ENCODE data around the gene UPF1. TPM values are rescaled to one million over a fixed set of nuclear protein-coding genes. Genes with fewer than 3 reads are reported as not detected.

The UPF1 gene
- polyA plus RNA-seq, 2 of the 4 experiments (the other 2 are of a cell fraction): 19.2 to 28.6 TPM

DNA sequence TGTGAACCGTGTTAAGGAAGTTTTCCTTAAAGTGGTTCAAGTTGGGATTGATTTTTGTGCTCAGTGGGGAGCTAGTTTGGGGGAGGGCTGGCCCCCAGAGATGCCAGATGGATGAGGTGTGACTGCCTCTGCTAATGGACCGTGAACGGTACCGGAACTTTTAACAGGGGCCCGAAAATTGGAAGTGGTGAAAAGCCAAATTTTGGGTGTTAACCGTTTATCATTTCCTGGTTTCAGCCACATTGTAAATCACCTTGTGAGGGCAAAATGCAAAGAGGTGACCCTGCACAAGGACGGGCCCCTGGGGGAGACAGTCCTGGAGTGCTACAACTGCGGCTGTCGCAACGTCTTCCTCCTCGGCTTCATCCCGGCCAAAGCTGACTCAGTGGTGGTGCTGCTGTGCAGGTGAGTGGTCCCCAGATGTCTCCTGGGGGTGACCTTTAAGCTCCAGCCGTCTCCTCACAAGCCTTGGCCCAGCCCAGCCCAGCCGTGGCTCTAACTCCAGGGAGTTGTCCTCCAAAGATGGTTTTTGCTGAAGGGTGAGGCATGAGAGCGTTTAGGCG, 18.2 kb downstream of the UPF1 start:
- TF ChIP-seq NFE2L2 (conservative IDR thresholded peaks at IDR 0.05; ENCODE audit: low read length): no peak
- no peak for TF ChIP-seq KDM1A (IDR thresholded peaks at IDR 0.05; ENCODE audit: low read depth)
- no peak for TF ChIP-seq RCOR1 (IDR thresholded peaks at IDR 0.05; ENCODE audit: low read depth, low read length)
- TF ChIP-seq TP53 (CRISPR knock-in tag; IDR thresholded peaks at IDR 0.05): no peak
- TF ChIP-seq HDAC2 (IDR thresholded peaks at IDR 0.05): no peak
- TF ChIP-seq POLR2AphosphoS2 (conservative IDR thresholded peaks at IDR 0.05; ENCODE audit: low read length): no peak
- TF ChIP-seq, protein P1, sequence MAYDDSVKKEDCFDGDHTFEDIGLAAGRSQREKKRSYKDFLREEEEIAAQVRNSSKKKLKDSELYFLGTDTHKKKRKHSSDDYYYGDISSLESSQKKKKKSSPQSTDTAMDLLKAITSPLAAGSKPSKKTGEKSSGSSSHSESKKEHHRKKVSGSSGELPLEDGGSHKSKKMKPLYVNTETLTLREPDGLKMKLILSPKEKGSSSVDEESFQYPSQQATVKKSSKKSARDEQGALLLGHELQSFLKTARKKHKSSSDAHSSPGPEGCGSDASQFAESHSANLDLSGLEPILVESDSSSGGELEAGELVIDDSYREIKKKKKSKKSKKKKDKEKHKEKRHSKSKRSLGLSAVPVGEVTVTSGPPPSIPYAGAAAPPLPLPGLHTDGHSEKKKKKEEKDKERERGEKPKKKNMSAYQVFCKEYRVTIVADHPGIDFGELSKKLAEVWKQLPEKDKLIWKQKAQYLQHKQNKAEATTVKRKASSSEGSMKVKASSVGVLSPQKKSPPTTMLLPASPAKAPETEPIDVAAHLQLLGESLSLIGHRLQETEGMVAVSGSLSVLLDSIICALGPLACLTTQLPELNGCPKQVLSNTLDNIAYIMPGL (CRISPR knock-in tag; IDR thresholded peaks at IDR 0.05; ENCODE audit: borderline replicate concordance): no peak
- TF ChIP-seq SREBF2 (IDR thresholded peaks at IDR 0.05): no peak
- no peak for TF ChIP-seq CHD2 (IDR thresholded peaks at IDR 0.05; ENCODE audit: low read length, partially characterized antibody)
- TF ChIP-seq, protein P2, sequence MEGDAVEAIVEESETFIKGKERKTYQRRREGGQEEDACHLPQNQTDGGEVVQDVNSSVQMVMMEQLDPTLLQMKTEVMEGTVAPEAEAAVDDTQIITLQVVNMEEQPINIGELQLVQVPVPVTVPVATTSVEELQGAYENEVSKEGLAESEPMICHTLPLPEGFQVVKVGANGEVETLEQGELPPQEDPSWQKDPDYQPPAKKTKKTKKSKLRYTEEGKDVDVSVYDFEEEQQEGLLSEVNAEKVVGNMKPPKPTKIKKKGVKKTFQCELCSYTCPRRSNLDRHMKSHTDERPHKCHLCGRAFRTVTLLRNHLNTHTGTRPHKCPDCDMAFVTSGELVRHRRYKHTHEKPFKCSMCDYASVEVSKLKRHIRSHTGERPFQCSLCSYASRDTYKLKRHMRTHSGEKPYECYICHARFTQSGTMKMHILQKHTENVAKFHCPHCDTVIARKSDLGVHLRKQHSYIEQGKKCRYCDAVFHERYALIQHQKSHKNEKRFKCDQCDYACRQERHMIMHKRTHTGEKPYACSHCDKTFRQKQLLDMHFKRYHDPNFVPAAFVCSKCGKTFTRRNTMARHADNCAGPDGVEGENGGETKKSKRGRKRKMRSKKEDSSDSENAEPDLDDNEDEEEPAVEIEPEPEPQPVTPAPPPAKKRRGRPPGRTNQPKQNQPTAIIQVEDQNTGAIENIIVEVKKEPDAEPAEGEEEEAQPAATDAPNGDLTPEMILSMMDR (IDR thresholded peaks at IDR 0.05): no peak
- TF ChIP-seq RFX5 (IDR thresholded peaks at IDR 0.05): no peak
- TF ChIP-seq RARB (CRISPR knock-in tag; IDR thresholded peaks at IDR 0.05): no peak
- no peak for TF ChIP-seq MAFK (IDR thresholded peaks at IDR 0.05; ENCODE audit: partially characterized antibody)
- TF ChIP-seq HOXA7 (CRISPR knock-in tag; IDR thresholded peaks at IDR 0.05): no peak
- no peak for TF ChIP-seq RAD21 (conservative IDR thresholded peaks at IDR 0.05 in 1 of 2, IDR thresholded peaks at IDR 0.05 in 1 of 2)
- no peak for TF ChIP-seq FOXS1 (CRISPR knock-in tag; IDR thresholded peaks at IDR 0.05)
- no peak for TF ChIP-seq GATA3 (IDR thresholded peaks at IDR 0.05; ENCODE audit: borderline replicate concordance)
- TF ChIP-seq MYC (IDR thresholded peaks at IDR 0.05; ENCODE audit: borderline replicate concordance, low read length): no peak
- no peak for TF ChIP-seq RNF2 (IDR thresholded peaks at IDR 0.05; ENCODE audit: borderline replicate concordance, low read depth)
- Histone ChIP-seq H3K9me3 (no peaks in the 10 kb centered on the region), H3K4me1 (0 out of 3 replicates have a peak, but pooled peaks cover 4% of the 10 kb centered on the region), H3K27ac (no peak overlapping the region), H3K4me2 (no peak overlapping the region), H3K4me3 (no peak overlapping the region)
- ChIA-PET POLR2A (no interaction called here), CTCF (interaction anchor here (0.6 to 4.8 kb wide), 4 partner anchors 17 to 261 kb away, joined by 3 to 46 read pairs (median 12); partner anchors contain the start of gene REX1BD)
- FAIRE-seq (no peak), DNase-seq (ENCODE audit: low read depth in 1 of 2, low spot score in 1 of 2) (no peak), ATAC-seq (no peak)
- 86% methylated on average over 16 of the region's 16 CpGs for WGBS (ENCODE audit: missing lambda C conversion rate)

DNA sequence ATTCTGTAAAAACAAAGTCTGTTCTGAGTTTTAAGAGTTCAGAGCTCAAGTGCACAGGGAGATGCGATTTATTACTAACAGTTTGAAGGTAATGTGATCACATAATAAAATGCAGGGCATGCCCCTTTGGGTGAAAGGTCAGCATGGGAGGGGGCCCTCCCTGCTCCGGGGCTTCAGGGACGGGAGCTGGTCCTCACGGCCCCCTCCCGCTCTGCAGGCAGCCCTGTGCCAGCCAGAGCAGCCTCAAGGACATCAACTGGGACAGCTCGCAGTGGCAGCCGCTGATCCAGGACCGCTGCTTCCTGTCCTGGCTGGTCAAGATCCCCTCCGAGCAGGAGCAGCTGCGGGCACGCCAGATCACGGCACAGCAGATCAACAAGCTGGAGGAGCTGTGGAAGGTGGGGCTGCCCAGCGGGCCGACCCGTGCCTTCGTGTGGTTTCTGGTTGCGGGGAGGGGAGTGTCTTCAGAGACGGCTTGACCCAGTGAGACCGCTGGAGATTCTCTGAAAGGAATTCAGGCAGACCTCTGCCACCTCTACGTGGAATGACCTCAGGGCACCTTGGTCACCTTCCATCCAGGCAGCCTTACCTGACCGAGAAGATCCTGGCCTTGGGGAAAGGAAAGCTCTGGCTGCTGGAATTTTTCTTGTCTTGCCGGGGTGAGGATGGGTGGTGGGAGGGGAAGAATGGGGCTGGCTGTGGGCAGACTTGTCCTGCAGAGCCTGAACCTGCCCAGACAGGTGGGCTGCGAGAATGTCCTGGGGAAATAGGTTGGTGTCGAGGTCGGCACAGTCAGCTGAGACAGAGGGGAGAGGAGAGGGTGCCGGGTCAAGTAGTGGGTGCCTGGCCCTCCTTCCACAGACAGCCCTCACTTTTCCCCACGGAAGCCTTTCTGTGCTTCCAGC, 19.0 kb downstream of the UPF1 start:
- DNase-seq (ENCODE audit: low read depth in 1 of 2, low spot score in 1 of 2) (no peak), ATAC-seq (no peak), FAIRE-seq (no peak)
- Histone ChIP-seq H3K27ac (no peak overlapping the region), H3K4me3 (no peak overlapping the region), H3K9me3 (no peaks in the 10 kb centered on the region), H3K4me2 (no peak overlapping the region), H3K4me1 (0 out of 3 replicates have a peak, but pooled peaks cover 4% of the 10 kb centered on the region)
- TF ChIP-seq FOSL2 (IDR thresholded peaks at IDR 0.05) (no peak), FOSL2 (CRISPR knock-in tag; IDR thresholded peaks at IDR 0.05) (no peak), GATA3 (IDR thresholded peaks at IDR 0.05; ENCODE audit: borderline replicate concordance) (no peak), RAD21 (conservative IDR thresholded peaks at IDR 0.05 in 1 of 2, IDR thresholded peaks at IDR 0.05 in 1 of 2) (no peak), FOSB (CRISPR knock-in tag; IDR thresholded peaks at IDR 0.05) (no peak)
- TF ChIP-seq, protein P3, sequence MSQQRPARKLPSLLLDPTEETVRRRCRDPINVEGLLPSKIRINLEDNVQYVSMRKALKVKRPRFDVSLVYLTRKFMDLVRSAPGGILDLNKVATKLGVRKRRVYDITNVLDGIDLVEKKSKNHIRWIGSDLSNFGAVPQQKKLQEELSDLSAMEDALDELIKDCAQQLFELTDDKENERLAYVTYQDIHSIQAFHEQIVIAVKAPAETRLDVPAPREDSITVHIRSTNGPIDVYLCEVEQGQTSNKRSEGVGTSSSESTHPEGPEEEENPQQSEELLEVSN (IDR thresholded peaks at IDR 0.05; ENCODE audit: borderline replicate concordance, low read depth): no peak
- TF ChIP-seq, protein P4, sequence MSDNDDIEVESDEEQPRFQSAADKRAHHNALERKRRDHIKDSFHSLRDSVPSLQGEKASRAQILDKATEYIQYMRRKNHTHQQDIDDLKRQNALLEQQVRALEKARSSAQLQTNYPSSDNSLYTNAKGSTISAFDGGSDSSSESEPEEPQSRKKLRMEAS (IDR thresholded peaks at IDR 0.05): no peak
- TF ChIP-seq, protein P5, sequence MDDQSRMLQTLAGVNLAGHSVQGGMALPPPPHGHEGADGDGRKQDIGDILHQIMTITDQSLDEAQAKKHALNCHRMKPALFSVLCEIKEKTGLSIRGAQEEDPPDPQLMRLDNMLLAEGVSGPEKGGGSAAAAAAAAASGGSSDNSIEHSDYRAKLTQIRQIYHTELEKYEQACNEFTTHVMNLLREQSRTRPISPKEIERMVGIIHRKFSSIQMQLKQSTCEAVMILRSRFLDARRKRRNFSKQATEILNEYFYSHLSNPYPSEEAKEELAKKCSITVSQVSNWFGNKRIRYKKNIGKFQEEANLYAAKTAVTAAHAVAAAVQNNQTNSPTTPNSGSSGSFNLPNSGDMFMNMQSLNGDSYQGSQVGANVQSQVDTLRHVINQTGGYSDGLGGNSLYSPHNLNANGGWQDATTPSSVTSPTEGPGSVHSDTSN (IDR thresholded peaks at IDR 0.05): no peak
- CTCF ChIA-PET: interaction anchor here (0.6 to 4.8 kb wide), 7 partner anchors 12 to 381 kb away, joined by 3 to 46 read pairs (median 4); partner anchors contain the start of genes REX1BD and UBA52
- 94% methylated on average over 18 of the region's 27 CpGs for WGBS (ENCODE audit: missing lambda C conversion rate)
- POLR2A ChIA-PET: no interaction called here

Measured in A549 (cell line).